ENCODE measurements around the gene FXYD7.
A peak's percentile ranks its signal among the peaks of the same experiment; 100 is the strongest.
"Not testable (repeated sequence)": the region's sequence is repeated elsewhere in the genome, so short reads cannot be mapped to it uniquely, and the experiment has no call there.

FXYD7 gene

DNA sequence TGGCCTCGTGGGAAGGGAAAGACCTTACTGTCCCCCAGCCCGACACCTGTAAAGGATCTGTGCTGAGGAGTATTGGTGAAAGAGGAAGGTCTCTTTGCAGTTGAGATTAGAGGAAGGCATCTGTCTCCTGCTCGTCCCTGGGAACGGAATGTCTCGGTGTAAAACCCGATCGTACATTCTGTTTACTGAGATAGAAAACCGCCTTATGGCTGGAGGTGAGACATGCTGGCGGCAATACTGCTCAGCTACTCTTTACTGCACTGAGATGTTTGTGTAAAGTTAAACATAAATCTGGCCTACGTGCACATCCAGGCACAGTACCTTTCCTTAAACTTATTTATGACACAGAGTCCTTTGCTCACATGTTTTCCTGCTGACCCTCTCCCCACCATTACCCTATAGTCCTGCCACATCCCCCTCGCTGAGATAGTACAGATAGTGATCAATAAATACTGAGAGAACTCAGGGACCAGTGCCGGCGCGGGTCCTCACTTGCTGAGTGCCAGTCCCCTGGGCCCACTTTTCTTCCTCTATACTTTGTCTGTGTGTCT lies 13.3 kb upstream of the FXYD7 start:
- not testable (repeated sequence) for H3K27ac Mint-ChIP-seq; H3K4me3 Mint-ChIP-seq; H3K9me3 Mint-ChIP-seq; H3K27me3 Mint-ChIP-seq (ENCODE audit: low read depth); H3K4me1 Mint-ChIP-seq (ENCODE audit: low read depth); H3K36me3 Mint-ChIP-seq (ENCODE audit: low read depth)

DNA sequence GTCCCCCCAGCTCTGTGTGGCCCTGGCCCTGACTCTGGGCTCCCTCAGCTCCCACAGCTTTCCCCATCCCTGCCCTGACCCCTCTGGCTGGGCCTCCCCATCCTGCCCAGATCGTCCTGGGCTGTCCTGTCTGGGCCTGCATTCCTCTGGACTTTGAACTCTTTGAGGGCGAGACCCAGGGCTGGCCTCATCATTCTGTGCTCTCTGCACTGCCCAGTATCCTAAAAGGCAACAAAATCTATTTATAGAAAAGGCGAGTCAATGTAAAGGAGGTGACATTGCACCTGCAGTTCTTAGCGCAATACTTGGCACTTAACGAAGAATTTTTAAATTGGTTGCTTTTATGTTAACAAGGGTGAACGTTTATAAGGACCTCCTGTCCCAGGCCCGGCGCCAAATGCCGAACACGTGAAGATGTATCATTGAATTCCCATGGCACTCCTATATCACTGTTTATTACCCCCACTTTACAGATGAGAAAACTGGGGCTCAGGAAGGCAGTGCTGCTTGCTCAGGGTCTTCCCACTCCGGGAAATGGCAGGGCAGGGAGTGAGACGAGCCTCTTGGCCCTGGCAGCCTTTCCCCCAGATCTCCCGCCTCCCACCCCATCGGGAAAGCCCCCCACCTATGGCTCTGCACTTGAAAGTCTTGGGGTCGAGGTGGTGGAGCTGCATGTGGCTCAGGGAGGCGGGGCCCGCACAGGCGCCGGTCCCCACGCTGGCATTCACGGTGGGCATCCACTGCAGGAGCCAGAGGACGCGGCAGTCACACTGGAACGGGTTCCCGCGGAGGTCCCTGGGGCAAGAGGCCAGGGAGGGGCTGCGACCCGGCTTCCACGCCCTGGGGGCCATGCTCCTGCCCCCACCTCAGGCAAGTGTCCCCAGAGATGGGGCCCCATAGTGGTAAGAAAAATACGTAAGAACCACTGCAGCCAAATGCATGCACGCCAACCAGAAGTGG lies 12.0 kb upstream of the FXYD7 start:
- Mint-ChIP-seq H3K4me1 (ENCODE audit: low read depth) (no peaks in the 10 kb centered on the region), H3K27ac (no peak overlapping the region), H3K9me3 (no peaks in the 10 kb centered on the region), H3K36me3 (ENCODE audit: low read depth) (no peaks in the 10 kb centered on the region), H3K4me3 (no peak overlapping the region), H3K27me3 (ENCODE audit: low read depth) (no peaks in the 10 kb centered on the region)

DNA sequence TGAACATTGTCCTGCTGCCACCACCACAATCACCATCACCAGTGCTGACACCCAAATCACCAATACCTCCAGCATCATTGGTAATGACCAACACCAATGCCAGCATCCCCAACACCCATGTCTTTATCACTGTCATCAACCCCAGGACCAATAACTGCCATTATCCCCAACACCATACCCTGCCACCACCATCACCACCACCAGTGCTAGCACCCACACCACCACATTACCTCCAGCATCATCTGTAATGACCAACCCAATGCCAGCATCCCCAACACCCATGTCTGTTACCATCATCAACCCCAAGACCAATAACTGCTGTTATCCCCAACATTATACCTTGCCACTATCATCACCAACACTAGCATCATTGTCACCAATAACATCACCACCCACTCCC lies 10.8 kb upstream of the FXYD7 start:
- Mint-ChIP-seq H3K4me3 (no peak overlapping the region), H3K9me3 (no peaks in the 10 kb centered on the region), H3K27me3 (ENCODE audit: low read depth) (peaks cover 4% of the 10 kb centered on the region)

DNA sequence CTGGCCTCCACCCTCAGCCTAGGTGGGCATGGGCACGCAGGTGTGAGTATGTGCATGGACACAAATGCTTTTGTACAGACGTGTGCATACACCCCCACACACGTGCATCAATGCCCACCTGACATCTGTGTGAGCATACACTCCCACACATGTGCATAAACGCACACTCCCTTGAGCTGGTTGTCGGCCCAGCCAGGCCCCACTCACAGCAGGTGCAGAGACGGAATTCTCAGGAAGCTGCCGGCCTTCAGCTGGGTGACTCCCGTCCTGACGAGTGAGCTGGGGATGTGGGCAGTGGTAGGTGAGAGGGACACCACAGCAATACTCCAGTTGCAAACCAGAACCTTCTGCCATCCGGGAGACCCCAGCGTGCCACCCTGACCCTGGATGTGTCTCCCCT lies 9.2 kb upstream of the FXYD7 start:
- peaks cover 1% of the 10 kb centered on the region for H3K4me1 Mint-ChIP-seq (ENCODE audit: low read depth)
- H3K36me3 Mint-ChIP-seq (ENCODE audit: low read depth): no peaks in the 10 kb centered on the region
- H3K27ac Mint-ChIP-seq: no peak overlapping the region
- H3K4me3 Mint-ChIP-seq: no peak overlapping the region
- H3K27me3 Mint-ChIP-seq (ENCODE audit: low read depth): peaks cover 12% of the 10 kb centered on the region
- no peaks in the 10 kb centered on the region for H3K9me3 Mint-ChIP-seq

More for the DNA sequence above, 10.8 kb upstream of the FXYD7 start:
- H3K4me1 Mint-ChIP-seq (ENCODE audit: low read depth): peaks cover 1% of the 10 kb centered on the region
- H3K36me3 Mint-ChIP-seq (ENCODE audit: low read depth): no peaks in the 10 kb centered on the region
- H3K27ac Mint-ChIP-seq: no peak overlapping the region

DNA sequence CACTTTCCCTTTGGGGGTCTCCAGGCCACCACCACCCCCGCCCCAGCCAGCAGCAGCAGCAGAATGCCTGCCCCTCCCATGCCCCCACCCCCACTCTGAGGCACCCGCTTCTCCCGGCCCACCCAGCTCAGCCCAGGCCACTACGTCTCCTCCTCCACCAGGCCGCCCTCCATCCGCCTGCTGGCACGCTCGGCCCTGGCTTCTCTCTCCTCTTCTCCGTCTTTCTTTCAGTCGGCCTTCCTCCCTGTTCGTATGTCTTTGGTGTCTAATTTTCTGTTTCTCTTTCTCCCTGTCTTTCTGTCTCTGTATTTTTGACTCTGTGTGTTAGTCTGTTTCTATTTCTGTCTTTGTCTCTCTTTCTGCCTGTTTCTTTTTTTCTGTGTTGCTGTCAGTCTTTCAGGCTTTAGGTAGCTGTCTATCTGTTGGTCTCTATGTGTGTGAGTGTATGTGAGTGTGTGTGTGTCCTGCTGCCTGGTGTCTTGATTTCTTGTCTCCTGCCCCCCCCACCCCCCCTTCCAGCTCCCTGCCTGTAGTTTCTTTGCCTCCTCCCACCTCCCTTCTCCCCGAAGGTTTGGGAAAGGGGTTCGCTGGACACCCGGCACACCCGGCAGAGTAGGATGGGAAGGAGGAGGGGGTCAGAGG lies 8.3 kb upstream of the FXYD7 start, which contains the start of gene LGI4:
TSS of gene LGI4 (minus strand) at position 459 of the 642 bp plus-strand sequence. CDS start at position 80, 379 bp downstream.
- Mint-ChIP-seq H3K9me3 (no peaks in the 10 kb centered on the region), H3K4me3 (no peak within 1 kb of the TSS), H3K36me3 (ENCODE audit: low read depth) (no peaks in the 10 kb centered on the region), H3K27me3 (ENCODE audit: low read depth) (peaks cover 12% of the 10 kb centered on the region), H3K4me1 (ENCODE audit: low read depth) (peaks cover 1% of the 10 kb centered on the region), H3K27ac (no peak within 1 kb of the TSS)

DNA sequence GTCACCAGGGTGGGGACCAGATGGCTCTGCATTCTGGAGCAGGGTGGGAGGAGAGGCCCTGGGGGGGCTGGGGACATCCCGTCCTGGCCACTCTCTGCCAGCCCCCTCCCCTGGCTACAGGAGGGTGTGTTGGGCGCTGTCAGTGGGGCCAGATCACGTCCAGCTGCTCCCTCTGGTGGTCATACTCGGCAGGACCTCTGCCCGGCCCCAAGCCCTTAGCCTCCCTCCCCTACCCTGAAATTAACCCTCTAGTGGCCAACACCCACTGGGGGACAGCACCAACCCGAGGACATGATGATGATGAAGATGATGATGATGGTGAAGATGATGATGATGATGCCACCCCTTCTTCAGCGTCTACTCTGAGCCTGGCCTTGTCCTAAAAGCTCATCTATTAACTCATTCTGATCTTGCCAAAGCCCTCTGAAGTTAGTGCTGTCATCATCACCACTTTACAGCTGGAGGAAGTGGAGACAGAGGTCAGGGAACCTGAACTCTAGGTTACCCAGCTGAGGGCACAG lies 7.6 kb upstream of the FXYD7 start:
- Mint-ChIP-seq H3K27ac (no peak overlapping the region), H3K4me1 (ENCODE audit: low read depth) (peaks cover 1% of the 10 kb centered on the region), H3K9me3 (no peaks in the 10 kb centered on the region), H3K36me3 (ENCODE audit: low read depth) (no peaks in the 10 kb centered on the region), H3K27me3 (ENCODE audit: low read depth) (peaks cover 12% of the 10 kb centered on the region), H3K4me3 (no peak overlapping the region)

DNA sequence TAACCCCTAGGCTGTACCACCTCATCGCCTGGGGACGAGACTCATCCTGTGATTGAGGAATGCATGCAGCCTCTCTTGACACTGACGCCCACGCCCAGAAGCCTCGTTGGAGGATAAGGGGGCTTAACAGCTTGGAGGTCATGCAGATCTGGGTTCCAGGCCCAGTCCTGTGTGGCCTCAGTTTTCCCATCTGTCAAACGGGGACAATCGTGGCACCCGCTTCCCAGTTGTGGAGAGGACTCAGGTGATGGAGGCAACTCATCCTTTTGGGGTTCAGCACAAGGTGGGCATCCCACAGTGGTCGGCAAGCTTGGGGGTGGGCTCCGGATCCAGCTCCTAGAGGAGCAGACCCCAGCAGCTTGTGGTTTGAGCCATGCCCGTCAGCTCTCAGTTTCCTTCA lies 6.8 kb upstream of the FXYD7 start:
- no peak overlapping the region for H3K27ac Mint-ChIP-seq
- no peak overlapping the region for H3K4me3 Mint-ChIP-seq
- H3K4me1 Mint-ChIP-seq (ENCODE audit: low read depth): peaks cover 7% of the 10 kb centered on the region
- H3K36me3 Mint-ChIP-seq (ENCODE audit: low read depth): no peaks in the 10 kb centered on the region
- peaks cover 17% of the 10 kb centered on the region for H3K27me3 Mint-ChIP-seq (ENCODE audit: low read depth)
- no peaks in the 10 kb centered on the region for H3K9me3 Mint-ChIP-seq

DNA sequence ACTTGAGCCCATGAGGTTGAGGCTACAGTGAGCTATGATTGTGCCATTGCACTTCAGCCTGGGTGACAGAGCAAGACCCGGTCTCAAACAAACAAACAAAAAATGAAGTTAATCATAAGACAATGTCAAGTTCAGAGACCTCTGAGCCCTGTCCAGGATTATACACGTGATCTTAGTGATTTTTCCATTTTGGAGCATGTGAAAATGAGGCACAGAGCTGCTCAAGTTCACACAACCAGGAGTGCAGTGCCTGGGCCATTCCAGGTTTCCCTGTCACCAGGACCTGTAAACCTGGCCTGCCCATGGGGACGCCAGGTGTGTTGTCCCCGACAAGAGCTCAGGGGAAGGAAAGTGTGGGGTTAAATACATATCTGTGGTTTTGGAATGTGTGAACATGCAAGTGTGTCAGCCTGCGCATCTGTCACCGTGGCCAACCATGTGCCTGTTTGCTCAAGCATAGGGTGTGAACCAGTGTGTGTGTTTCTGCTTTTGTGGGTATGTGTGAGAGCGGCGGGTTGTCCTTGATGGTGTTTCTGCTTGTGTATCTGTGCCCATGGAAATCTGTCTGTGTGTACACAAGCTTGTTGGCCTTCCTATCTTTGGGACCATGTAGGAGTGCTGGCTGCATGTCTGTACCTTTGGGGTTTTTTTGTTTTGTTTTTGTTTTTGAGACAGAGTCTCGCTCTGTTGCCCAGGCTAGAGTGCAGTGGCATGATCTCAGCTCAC lies 5.9 kb upstream of the FXYD7 start:
- no peak overlapping the region for H3K4me3 Mint-ChIP-seq
- H3K27ac Mint-ChIP-seq: no peak overlapping the region
- H3K4me1 Mint-ChIP-seq (ENCODE audit: low read depth): peaks cover 15% of the 10 kb centered on the region
- no peaks in the 10 kb centered on the region for H3K36me3 Mint-ChIP-seq (ENCODE audit: low read depth)
- peaks cover 25% of the 10 kb centered on the region for H3K27me3 Mint-ChIP-seq (ENCODE audit: low read depth)
- no peaks in the 10 kb centered on the region for H3K9me3 Mint-ChIP-seq

DNA sequence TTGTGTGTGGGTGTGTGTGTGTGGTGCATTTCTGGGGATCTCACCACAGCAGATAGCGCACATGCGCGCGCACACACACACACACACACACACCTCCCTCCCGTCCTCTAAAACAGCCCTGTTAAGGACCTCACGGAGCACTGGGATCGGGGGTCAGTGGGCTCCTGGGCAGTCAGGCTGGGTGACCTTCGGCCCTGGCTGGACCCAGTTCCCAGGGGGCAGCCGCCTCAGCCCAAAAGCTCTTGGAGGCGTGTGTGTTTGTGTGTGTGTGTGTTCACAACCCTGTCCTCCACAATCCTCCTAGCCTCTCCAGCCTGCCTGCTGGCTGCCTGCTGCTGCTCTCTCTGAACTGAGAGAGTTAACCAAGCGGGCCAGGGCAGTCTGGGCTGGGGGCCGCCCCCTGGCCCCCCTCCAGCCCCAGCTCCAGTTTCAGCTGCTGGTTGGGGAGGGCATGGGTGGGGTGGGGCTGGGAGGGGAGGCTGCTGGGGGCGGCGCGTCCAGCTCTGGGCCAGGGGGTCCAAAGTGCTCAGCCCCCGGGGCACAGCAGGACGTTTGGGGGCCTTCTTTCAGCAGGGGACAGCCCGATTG lies 4.7 kb upstream of the FXYD7 start, which contains the start of gene FXYD1:
TSS of gene FXYD1 (plus strand) at position 520 of the 588 bp plus-strand sequence. CDS start 1,256 bp downstream, outside the sequence.
- no peaks in the 10 kb centered on the region for H3K36me3 Mint-ChIP-seq (ENCODE audit: low read depth)
- H3K9me3 Mint-ChIP-seq: no peaks in the 10 kb centered on the region
- peaks cover 17% of the 10 kb centered on the region for H3K4me1 Mint-ChIP-seq (ENCODE audit: low read depth)
- peaks cover 27% of the 10 kb centered on the region for H3K27me3 Mint-ChIP-seq (ENCODE audit: low read depth)
- no peak within 1 kb of the TSS for H3K4me3 Mint-ChIP-seq
- no peak within 1 kb of the TSS for H3K27ac Mint-ChIP-seq

DNA sequence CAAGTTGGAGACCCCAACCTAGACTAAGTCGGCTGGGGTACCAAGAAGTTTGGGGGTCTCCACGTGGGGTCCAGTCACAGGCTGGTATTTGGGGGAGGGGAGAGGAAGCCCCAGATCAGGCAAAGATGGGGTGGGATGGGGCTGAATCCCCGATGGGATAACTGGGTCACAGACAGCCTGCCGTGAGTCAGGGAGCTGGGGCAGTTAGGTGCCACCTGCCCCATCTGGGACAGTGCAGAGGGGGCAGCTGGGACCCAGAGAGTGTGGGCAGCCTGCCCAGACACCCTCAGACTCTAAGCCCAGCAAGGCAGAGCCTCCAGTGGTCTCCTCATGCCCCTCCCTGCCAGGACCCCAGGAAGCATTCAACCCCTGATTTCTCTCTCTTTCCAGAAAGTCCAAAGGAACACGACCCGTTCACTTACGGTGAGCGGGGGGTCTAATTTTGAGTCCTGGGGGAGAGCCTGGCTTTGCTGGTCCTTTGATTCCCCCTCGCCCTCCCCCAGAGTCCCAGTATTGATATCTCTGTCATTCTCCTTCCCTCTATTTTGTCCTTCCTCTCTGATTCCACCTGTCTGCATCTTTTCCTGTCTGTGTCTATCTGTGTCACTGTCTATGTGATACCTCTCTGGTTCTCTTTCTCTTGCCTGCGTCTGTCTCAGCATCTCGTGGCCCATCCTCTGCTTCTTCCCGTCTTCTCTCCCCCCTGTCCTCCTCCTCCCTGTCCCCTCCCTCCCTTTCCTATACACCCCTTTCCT lies 2.7 kb upstream of the FXYD7 start:
- Mint-ChIP-seq H3K4me3 (no peak overlapping the region), H3K9me3 (no peaks in the 10 kb centered on the region), H3K4me1 (ENCODE audit: low read depth) (peaks cover 28% of the 10 kb centered on the region), H3K36me3 (ENCODE audit: low read depth) (no peaks in the 10 kb centered on the region), H3K27ac (no peak overlapping the region), H3K27me3 (ENCODE audit: low read depth) (peaks cover 40% of the 10 kb centered on the region)

DNA sequence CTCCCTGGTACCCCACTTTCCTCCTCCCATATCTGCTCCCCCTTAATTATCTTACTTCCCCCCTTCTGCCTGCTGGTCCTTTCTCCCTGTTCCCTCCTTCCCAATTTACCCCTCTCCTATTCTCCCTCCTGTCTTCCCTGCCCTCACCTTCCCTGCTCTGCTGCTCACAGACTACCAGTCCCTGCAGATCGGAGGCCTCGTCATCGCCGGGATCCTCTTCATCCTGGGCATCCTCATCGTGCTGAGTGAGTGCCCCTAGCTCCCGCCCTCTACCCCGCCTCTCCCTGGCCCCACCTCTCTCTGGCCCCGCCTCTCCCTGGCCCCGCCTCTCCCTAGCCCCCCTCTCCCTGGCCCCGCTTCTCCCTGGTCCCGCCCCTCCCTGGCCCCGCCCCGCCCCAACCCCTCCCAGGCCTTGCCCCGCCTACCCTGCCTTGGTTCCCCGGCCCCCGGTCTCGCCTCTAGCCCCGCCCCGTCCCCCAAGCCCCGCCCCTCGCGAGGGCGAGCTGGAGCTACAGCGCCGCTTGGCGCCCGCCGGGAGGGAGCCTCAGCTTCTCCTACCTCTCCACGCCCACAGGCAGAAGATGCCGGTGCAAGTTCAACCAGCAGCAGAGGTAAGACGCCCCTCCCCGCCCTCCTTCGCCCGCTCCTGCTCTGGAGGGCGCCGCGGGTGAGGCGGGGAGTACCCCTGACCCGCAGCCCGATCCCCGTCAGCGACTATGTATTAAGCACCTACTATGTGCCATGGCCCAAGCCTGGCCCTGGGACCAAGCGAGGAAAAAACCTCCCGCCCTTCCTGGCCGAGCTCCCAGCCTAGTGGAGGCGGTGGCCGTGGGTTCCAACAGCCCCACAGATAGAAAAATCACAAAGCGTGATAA lies 1.9 kb upstream of the FXYD7 start:
- Mint-ChIP-seq H3K27ac (peak overlapping the region; percentile 84), H3K4me3 (peak overlapping the region; percentile 80), H3K9me3 (no peaks in the 10 kb centered on the region), H3K36me3 (ENCODE audit: low read depth) (no peaks in the 10 kb centered on the region), H3K27me3 (ENCODE audit: low read depth) (peaks cover 40% of the 10 kb centered on the region), H3K4me1 (ENCODE audit: low read depth) (peaks cover 28% of the 10 kb centered on the region)

DNA sequence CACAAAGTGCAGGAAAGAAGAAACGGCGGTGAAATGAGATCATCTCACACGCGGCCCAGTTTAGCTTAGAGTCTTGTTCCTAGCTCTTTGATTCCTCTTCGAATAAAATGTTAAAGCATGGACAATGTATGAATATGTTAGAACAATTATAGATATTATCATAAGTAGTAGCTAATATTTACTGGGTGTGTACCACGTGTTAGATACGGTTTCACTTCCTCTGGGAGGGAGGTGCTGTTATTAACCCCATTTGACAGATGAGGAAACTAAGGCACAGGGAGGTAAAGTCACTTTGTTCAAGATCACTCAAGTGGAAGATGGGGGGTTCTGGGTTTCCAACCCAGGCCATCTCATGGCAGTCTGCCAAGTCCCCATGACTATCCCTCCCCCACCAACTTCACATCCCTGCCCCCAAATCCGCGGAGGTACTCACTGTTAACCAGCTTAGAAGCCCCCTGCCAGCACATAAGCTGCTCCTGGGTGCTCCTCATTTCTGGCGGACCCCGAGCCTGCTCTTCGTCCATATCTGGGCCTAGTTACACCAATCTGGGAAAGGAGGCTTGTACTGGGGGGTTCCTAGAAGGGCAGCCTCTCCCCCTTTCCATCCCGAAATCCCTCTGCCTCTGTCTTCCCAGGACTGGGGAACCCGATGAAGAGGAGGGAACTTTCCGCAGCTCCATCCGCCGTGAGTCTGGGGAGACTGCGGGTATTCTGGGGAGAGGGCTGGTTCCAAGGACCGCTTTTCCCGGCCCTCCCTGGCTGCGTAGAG lies 1.0 kb upstream of the FXYD7 start:
- peak overlapping the region; percentile 84 for H3K27ac Mint-ChIP-seq
- H3K4me3 Mint-ChIP-seq: peak overlapping the region; percentile 80
- peaks cover under 1% of the 10 kb centered on the region for H3K36me3 Mint-ChIP-seq (ENCODE audit: low read depth)
- peaks cover 38% of the 10 kb centered on the region for H3K27me3 Mint-ChIP-seq (ENCODE audit: low read depth)
- peaks cover 27% of the 10 kb centered on the region for H3K4me1 Mint-ChIP-seq (ENCODE audit: low read depth)
- no peaks in the 10 kb centered on the region for H3K9me3 Mint-ChIP-seq
